Loucy (cell line): ENCODE results near the gene GAS7.

Experiments
- H2AFZ ChIP-seq: fragments of 200-600 bp; sonication (generic); 2 replicates; pipeline ENCODE4 v1.6.0; 2016; ENCODE audit warnings: antibody characterized with exemption, mild to moderate bottlenecking, low read length, moderate library complexity
- H3F3A ChIP-seq: fragments of 200-600 bp; 2 replicates; pipeline ENCODE4 v1.6.0; 2016; ENCODE audit warnings: antibody characterized with exemption, low read depth, mild to moderate bottlenecking
- H3K27me3 ChIP-seq: fragments of 200-600 bp; sonication (generic); 2 replicates; pipeline ENCODE4 v1.6.1; 2014; ENCODE audit warnings: low read length, mild to moderate bottlenecking; ENCODE audit not compliant: insufficient read depth, poor library complexity, severe bottlenecking
- H3K36me3 ChIP-seq: fragments of 200-600 bp; sonication (generic); 2 replicates; pipeline ENCODE4 v1.6.1; 2016; ENCODE audit warnings: low read length; ENCODE audit not compliant: insufficient read depth
- H3K4me1 ChIP-seq: fragments of 200-600 bp; sonication (generic); 2 replicates; pipeline ENCODE4 v1.5.1; 2014; ENCODE audit warnings: low read length, mild to moderate bottlenecking; ENCODE audit not compliant: insufficient read depth, poor library complexity, severe bottlenecking
- H3K4me2 ChIP-seq: fragments of 200-600 bp; sonication (generic); 2 replicates; pipeline ENCODE4 v1.6.0; 2014; ENCODE audit warnings: antibody characterized with exemption, low read length, low read depth, mild to moderate bottlenecking; ENCODE audit not compliant: poor library complexity, severe bottlenecking
- H3K4me3 ChIP-seq: fragments of 200-600 bp; sonication (generic); 2 replicates; pipeline ENCODE4 v1.5.1; 2014; ENCODE audit warnings: low read length, mild to moderate bottlenecking, mixed read lengths; ENCODE audit not compliant: poor library complexity, severe bottlenecking
- H3K79me2 ChIP-seq: fragments of 200-600 bp; sonication (generic); 2 replicates; pipeline ENCODE4 v1.6.1; 2014; ENCODE audit warnings: low read length; ENCODE audit not compliant: insufficient read depth
- H3K9ac ChIP-seq: fragments of 200-600 bp; sonication (generic); 2 replicates; pipeline ENCODE4 v1.6.0; 2014; ENCODE audit warnings: mild to moderate bottlenecking, low read depth, low read length, moderate library complexity; ENCODE audit not compliant: poor library complexity, severe bottlenecking
- H3K9me2 ChIP-seq: fragments of 200-600 bp; sonication (generic); replicated peaks from 2 replicates; pipeline ENCODE4 v1.6.1; 2016; ENCODE audit warnings: low read depth, low read length, mixed read lengths
- H3K9me3 ChIP-seq: fragments of 200-600 bp; sonication (generic); 2 replicates; pipeline ENCODE4 v1.6.1; 2014; ENCODE audit warnings: mild to moderate bottlenecking, antibody characterized with exemption, low read length, low read depth; ENCODE audit not compliant: insufficient read depth
- H4K20me1 ChIP-seq: fragments of 200-600 bp; sonication (generic); 2 replicates; pipeline ENCODE4 v1.6.0; 2014; ENCODE audit warnings: antibody characterized with exemption, low read length, mild to moderate bottlenecking; ENCODE audit not compliant: insufficient read depth, poor library complexity, severe bottlenecking
- CTCF ChIP-seq: fragments of 200-600 bp; sonication (generic); conservative IDR thresholded peaks from 2 replicates; pipeline ENCODE4 v1.5.1; 2014; ENCODE audit warnings: mild to moderate bottlenecking, antibody characterized with exemption, low read length
- EZH2phosphoT487 ChIP-seq: fragments of 200-600 bp; IDR thresholded peaks from 2 replicates; pipeline ENCODE4 v1.6.1; 2018; ENCODE audit warnings: antibody characterized with exemption, mild to moderate bottlenecking, moderate library complexity, borderline replicate concordance

GAS7 gene

GRCh38 chr17:10077561-10078299 lies 120.7 kb downstream of the GAS7 start:
- Histone ChIP-seq H2AFZ (no peak overlapping the region), H3K27me3 (no peaks in the 10 kb centered on the region), H3F3A (no peaks in the 10 kb centered on the region), H3K9me2 (no peaks in the 10 kb centered on the region), H3K4me2 (no peak overlapping the region), H3K79me2 (peaks cover 91% of the 10 kb centered on the region), H3K9me3 (no peaks in the 10 kb centered on the region), H3K9ac (no peak overlapping the region), H3K36me3 (no peaks in the 10 kb centered on the region), H3K4me3 (no peak overlapping the region), H4K20me1 (no peaks in the 10 kb centered on the region), H3K4me1 (peaks cover 39% of the 10 kb centered on the region)
- no peak for TF ChIP-seq CTCF
- TF ChIP-seq EZH2phosphoT487, result no peak

- Histone ChIP-seq H3K4me2 (no peak overlapping the region), H3K27me3 (no peaks in the 10 kb centered on the region), H3K9me3 (no peaks in the 10 kb centered on the region), H3F3A (no peaks in the 10 kb centered on the region), H3K9ac (no peak overlapping the region), H3K4me1 (peaks cover 34% of the 10 kb centered on the region), H3K9me2 (no peaks in the 10 kb centered on the region), H3K79me2 (peaks cover 87% of the 10 kb centered on the region), H4K20me1 (no peaks in the 10 kb centered on the region), H2AFZ (no peak overlapping the region), H3K36me3 (no peaks in the 10 kb centered on the region), H3K4me3 (no peak overlapping the region)
- no peak for TF ChIP-seq EZH2phosphoT487
- TF ChIP-seq CTCF, result no peak
Observed at GRCh38 chr17:10075919-10076318, 122.5 kb downstream of the GAS7 start.

GRCh38 chr17:10073941-10074340 lies 124.5 kb downstream of the GAS7 start:
- no peaks in the 10 kb centered on the region for H3K27me3 ChIP-seq
- H3K4me2 ChIP-seq, result no peak overlapping the region
- H3K36me3 ChIP-seq, result no peaks in the 10 kb centered on the region

More at GRCh38 chr17:10073941-10074340, 124.5 kb downstream of the GAS7 start:
- peaks cover 23% of the 10 kb centered on the region for H3K4me1 ChIP-seq
- H3K9me2 ChIP-seq, result no peaks in the 10 kb centered on the region
- no peaks in the 10 kb centered on the region for H4K20me1 ChIP-seq
- no peak overlapping the region for H3K9ac ChIP-seq
- no peaks in the 10 kb centered on the region for H3K9me3 ChIP-seq
- no peak overlapping the region for H2AFZ ChIP-seq
- H3F3A ChIP-seq, result no peaks in the 10 kb centered on the region
- TF ChIP-seq CTCF (no peak), EZH2phosphoT487 (no peak)
- H3K4me3 ChIP-seq, result no peak overlapping the region
- peaks cover 83% of the 10 kb centered on the region for H3K79me2 ChIP-seq
